HG03025 (cell line): Measurements from ENCODE around the gene YBEY.
"Not testable (repeated sequence)": the region's sequence is repeated elsewhere in the genome, so short reads cannot be mapped to it uniquely, and the experiment has no call there.

Experiments used
- ATAC-seq: cut with Tn5 transposase; IDR thresholded peaks from one replicate; pipeline ENCODE4 v1.9.1; 2021; ENCODE audit warnings: mild to moderate bottlenecking, moderate library complexity; ENCODE audit not compliant: unreplicated experiment, low FRiP score

YBEY gene

DNA sequence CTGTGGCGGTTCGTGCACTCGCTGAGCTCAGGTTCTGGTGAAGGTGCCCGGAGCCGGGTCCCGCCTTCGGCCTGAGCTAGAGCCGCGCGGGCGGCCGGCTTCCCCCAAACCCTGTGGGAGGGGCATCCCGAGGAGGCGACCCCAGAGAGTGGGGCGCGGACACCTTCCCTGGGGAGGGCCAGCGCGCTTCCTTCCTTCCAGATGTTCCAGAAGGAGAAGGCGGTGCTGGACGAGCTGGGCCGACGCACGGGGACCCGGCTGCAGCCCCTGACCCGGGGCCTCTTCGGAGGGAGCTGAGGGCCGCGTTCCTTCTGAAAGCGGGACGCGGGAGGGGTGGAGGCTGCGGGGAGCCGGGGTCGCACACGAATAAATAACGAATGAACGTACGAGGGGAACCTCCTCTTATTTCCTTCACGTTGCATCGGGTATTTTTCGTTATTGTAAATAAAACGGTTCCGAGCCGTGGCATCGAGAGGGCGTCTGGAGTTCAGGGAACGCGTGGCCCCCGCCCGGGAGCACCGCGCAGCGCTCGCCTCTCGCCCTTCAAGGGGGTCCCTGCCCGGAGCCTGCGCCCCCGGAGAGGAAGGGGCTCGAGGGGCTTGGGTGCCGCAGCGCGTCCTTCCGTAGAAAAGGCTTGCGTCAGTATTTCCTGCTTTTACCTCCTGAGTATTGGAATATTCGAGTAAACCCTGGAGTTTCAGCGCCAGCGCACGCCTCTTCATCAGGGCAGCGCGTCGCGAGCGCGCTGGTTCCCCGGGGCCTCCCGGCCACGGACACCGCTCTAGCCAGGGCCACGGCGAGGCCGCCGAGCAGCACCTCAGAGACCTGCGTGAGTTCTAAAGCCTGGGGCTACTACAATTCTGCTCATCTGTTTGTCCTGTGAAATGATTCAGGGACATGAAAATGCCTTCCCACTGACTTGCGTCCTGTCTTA lies 11.5 kb downstream of the YBEY start:
- ATAC-seq = no peak

DNA sequence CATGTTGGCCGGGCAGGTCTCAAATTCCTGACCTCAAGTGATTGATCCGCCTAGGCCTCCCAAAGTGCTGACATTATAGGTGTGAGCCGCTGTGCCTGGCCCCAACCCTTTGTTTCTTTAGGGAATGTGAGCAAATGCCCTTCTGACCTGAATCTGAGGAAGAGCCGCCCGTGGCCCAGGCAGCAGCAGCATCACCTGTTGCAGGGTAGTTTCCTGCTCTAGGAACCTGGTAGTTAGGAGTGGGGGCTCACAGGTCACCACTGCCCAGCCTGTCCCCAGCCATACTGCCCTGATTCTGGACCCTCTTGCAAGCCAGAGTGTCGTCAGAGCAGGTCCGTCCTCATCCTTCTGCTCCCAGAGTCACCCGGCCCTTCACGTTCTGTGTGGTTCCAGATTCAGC lies 13.0 kb downstream of the YBEY start:
- ATAC-seq = no peak

DNA sequence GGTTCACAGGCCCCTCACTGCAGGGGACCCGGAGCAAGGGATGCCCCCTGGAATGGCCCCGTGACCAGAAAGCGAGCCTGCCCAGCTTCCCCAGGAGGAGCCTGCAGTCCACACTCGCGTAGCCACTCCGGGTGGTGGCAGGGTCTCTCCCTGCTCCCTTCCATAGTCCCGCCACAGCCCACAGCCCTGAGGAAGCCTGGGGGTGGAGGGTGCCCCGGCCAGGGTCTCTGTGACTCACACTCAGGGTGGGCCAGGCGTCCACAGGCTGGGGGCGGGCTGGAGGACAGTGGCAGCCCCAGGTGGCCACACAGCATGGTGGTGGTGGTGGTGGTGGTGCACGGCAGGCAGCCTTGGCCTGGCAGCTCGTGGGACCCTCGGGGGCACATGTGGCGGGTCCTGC lies 15.6 kb downstream of the YBEY start:
- no peak for ATAC-seq

DNA sequence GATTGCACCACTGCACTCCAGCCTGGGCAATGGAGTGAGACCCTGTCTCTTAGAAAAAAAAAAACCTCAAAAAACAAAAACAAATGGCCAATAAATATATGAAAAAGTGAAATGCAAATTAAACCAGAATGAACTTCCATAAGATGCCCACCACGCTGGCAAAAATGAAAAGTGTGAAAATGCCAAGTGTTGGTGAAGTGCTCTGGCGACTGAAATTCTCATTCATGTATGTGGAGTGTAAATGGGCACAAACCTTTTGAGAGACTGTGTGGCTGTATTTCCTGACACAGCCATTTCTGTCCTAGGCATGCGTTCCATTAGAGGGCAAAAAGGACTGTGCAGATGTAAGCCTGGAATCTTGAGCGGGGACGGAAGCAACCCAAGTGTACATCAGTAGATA lies 18.3 kb downstream of the YBEY start:
- no peak for ATAC-seq

DNA sequence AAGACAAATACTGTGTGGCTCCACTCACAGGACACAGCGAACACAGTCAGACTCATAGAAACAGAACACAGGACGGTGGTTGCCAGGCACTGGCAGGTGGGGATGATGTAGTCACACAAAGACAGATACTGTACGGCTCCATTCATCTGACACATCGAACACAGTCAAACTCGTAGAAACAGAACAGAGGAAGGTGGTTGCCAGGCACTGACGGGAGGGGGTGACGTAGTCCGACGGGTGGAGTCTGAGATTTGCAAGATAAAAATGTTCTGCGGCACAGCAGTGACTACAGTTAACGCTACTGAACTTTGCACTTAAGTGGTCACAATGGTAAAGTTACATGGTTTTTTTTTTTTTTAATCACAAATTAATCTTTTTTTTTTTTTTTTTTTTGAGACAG lies 18.8 kb downstream of the YBEY start:
- ATAC-seq = no peak

DNA sequence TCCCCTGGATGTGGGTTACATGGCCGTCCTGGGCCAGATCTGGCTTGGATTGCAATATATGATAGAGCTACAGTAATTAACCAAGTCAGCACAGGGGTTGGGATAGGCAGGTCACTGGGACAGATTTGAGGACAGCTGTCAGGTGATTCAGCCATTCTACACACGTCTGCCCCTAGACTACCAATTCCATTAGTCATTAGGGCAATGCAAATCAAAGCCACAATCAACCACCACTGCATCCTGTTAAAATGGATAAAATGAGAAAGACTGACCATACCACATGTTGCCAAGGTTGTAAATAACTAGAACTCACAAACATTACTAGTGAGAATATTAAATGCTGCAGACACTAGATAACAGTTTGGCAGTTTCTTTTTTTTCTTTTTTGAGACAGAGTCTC lies 21.5 kb downstream of the YBEY start:
- no peak for ATAC-seq

DNA sequence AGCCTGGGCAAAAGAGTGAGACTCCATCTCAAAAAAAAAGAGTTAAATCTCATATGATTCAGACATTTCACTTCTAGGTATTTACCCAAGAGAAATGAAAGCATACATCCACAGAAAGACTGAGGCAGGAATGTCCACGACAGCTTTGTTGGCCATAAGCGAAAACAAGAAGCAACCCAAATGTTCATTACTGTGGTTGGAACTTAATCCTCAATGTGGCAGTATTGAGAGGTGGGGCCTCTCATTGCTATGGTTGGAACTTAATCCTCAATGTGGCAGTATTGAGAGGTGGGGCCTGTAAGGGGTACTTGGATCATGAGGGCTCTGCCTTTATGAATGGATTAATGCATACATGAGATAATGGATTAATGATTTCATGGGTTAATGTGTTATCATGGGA lies 22.3 kb downstream of the YBEY start:
- no peak for ATAC-seq

DNA sequence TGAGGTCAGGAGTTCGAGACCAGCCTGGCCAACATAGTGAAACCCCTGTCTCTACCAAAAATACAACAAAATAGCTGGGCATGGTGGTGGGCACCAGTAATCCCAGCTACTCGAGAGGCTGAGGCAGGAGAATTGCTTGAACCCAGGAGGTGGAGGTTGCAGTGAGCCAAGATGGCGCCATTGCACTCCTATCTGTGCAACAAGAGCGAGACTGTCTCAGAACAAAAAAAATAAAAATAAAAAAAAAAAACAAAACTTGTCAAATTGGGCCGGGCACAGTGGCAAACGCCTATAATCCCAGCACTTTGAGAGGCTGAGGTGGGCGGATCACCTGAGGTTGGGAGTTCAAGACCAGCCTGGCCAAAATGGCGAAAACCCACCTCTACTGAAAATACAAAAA lies 24.1 kb downstream of the YBEY start:
- not testable (repeated sequence) for ATAC-seq

DNA sequence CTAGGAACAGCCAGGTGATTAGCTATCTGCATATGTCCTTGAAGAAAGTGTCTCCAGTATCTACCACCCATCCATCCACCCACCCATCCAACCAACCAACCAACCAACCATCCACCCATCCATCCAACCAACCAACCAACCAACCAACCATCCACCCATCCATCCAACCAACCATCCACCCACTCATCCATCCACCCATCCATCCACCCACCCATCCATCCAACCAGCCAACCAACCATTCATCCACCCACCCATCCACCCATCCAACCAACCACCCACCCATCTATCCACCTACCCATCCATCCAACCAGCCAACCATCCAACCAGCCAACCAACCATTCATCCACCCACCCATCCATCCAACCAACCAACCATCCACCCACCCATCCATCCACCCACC lies 25.4 kb downstream of the YBEY start:
- ATAC-seq = no peak

DNA sequence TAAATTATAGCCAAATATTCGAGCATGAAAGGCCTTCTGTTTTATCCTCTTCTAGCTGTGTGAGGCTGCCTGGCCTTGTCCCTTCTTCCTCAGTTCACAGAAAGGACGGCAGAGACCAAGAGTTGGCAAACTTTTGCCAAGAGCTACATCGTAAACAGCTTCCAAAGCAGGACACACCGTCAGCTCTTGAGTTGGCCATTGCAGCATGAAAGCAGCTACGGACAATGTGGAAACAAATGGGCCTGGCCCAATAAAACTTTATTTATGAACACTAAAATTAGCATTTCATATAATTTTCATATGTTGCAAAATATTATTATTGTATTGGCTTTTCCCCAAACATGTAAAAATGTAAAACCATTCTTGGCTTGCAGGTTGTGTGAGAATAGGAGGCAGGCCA lies 26.8 kb downstream of the YBEY start:
- ATAC-seq = no peak

DNA sequence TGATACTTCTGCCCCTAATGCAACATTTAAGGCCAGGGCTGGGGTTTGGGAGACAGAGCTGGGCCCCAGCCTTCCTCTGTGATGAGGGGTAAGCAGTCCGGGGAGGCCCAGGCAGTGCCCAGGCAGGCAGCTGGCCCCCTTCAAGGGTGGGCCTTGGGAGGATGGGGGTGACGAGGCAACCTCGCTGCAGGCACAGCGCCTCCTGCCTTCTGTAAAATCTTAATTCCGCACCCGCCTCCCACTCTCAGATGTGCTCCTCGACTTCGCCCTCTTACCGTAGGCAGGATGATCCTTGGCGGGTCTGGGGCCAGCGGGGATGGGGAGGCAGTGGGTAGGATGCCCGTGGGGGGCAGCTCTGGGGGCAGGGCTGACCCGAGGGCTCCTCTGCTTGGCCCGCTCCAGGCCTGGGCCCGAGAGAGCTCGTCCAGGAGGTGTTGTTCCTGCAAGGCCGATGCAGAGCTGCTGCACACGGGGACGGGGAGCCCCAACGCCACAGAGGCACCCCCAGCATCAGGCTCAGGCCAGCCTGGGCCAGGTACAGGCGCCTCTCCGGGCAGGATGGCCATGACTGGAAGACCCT lies 28.4 kb downstream of the YBEY start:
- ATAC-seq = no peak

DNA sequence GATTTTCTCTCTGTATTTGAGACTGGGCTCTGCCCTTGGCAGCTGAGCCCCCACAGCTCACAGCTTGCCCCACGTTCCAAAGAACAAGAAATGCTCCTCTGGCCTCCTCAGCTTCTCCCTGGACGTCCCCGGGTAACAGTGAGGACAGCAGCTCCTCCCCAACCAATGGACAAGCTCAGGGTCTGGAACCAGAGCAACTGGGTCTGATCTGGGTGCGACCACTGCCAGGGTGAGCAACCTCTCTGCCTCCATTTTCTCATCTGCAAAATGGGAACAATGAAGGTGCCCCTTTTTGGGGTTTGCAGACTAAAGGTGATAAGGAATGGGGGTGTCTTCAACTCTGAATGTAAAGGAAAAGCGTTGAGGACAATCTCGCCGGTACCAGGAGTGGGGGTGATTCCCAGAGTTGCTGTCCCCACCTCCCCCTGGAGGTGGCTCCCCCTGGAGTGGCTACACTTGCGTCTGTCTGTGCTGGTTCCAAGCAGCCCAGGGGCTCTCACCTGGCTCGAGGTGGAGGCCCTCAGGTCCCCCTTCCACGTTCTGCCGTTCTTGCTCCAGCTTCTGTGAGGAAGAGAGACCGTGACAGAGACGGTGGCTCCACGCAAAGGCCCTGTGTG lies 30.7 kb downstream of the YBEY start:
- no peak for ATAC-seq

DNA sequence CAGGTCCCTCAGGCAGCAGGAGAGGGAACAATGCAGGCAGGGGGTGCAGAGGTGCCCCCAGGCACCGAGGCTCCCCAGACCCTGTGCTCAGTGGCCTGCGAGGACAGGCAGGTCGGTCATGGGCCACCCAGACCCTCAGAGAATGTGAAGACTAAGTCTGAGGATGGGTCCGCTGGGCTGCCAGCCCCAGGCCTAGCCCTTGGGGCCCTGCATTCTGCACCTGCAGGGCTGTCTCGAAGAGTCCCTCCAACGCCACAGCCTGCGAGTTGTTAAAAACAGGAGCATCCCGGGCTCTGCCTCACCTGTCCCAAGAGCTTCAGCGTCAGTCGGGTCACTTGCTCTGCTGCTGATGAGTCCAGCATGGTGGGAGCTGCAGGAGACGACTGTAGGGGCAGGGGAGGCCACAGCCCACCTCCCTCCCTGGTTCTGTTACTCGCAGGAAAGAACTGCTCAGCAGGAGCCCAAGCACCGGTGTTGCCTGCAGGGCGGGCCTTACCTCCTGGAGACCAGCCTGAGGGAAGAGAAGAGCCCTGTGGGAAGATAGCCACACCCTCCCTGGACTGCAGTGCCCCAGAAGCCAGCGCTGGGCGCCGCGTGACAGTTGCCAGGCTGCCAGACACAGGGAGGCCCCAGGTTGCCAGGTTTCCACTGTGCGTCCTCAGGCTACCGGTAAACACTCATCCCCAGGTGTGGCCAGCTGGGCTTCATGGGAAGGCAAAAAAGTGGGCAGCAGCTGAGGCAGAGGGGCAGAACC lies 31.7 kb downstream of the YBEY start:
- no peak for ATAC-seq

DNA sequence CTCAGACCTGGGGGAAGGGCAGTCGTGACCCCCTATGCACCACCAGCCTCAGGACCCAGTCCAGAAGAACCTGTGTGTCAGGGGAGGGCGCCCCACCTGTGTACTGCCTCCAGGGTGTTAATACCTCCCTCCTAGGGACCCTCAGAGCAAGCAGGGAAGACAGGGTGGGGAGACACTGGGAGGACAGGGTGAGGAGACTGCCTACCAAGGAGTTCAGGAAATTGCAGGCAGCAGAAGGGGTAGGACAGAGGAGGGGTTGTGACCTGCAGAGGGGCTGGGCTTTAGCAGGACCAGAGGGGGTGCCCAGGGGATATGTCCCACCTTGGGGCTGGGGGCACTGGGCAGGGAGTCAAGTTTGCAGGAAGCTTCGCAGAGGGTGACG lies 32.3 kb downstream of the YBEY start:
- no peak for ATAC-seq

DNA sequence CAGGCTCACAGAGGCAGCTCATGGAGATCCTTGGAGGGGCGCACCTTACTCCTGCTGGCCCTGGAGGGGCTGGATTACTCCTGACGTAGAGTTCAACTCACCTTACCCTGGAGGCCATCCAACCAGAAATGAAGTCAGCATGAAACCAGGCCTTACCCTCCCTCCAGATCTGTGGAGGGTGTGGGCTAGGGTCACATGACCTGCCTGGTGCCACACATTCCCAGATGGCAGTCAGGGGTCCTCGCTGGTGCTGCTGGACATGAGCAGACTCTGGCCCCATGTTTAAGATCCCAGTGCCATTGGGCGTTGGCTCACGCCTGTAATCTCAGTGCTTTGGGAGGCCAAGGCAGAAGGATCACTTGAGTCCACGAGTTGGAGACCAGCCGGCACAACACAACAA lies 33.0 kb downstream of the YBEY start:
- ATAC-seq = no peak

DNA sequence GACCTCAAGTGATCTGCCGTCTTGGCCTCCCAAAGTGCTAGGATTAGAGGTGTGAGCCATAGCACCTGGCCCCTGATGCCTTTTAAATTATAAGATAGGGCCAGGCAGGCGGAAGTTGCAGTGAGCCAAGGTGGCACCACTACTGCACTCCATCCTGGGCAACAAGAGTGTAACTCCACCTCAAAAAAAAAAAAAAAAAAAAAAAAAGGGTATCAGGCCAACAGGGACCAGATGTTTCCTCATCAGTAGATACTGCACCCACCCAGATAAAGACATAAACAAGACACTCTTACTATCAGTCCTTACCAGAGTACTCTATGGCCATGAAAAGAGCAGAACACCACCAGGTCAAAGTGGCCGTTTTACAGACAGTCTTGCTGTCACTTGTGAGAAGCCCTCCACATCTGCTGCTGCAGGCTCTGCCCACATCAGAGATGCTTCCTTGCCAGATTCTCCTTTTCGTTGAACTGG lies 34.2 kb downstream of the YBEY start:
- no peak for ATAC-seq

DNA sequence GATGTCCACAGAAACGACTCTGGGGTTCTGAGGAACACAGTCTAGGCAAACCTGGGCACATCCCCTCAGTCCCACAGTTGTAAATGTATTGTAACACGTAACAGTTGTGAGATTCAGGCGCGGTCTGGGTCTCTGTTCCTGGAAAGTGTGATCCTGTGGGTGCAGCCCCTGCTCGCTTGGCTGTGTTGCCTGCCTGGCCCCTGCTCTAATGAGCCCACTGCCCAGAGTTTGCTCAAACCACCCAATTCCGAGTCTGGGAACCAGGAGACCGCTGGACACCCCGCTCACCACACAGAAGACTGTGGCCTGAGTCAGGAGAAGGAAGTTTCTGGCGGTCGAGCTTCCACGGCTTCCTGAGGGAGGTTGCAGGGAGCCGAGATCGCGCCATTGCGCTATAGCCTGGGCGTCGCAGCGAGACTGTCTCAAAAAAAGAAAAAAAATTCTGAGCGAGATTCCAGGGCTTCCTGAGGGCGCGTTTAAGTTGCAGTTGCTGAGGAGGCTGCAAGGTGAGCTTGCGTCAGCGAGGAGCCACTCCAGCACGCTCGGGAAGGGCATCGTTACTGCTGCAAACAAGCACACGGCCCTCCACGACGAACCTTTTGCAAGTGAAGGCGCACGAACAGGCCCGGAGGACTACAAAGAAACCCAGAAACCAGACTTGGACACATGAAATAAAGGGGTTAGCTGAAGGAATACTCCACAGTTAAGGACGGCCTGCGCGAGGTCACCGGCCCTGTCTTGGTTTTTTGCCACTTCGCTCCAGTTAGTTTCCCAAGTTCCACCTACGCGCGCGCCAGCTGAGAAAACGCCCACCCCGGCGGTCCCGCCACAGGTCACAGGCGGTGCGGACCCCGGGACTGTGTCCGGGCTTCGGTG lies 36.4 kb downstream of the YBEY start:
- ATAC-seq = no peak

DNA sequence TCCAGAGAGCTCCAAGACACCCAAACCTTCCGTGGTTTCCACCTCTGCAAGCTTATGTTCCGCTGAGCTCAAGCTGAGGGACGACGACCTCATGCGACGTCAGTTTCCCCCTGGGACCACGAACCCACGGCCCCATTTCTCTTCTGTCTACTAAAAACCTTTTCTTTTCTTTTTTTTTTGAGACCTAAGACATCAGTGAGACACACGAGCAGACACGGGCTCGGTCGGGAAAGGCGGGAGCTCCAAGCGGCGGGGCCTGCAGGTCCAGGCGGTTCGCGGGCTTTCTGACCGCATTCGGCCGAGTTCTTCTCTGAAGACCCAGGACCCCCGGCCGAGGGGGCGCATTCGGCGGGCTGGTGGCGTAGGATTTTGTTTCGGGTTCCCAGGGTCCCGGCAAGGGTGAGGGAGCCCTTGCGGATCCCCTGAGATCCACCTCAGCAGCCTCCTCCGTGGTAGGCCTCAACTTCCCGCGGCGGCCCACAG lies 37.1 kb downstream of the YBEY start:
- no peak for ATAC-seq

DNA sequence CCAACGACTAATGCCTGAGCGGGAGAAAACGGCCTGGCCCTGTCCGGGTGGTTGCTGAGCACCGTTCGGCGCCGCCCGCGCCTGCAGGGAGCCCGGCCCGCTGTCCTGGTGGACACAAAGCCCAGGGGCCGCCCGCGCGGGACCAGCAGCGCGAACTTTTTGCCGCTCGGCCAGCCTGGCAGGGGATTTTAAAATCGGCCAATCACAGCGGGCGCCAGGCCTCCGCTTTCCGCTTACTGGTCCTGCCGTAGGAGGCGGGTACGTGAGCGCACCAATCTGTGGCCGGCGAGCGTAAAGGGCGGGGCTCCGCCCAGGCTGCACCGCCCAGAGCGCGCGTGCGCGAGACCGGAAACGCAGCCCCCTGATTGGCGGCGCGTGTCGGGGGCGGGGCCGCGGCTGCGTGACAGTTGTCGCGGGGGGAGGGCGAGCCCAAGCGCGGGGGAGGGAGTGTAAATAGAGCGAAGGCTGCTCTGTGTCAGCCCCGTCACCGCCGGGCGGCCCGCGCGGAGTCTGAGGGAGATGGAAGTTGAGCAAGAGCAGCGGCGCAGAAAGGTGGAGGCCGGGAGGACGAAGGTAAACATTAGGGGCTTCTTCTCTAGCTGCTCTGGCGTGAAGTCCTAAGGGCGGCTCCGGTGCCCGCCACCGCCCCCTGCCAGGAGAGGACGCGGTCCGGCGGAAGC lies 37.7 kb downstream of the YBEY start, which contains the start of the genes C21orf58 and PCNT:
Gene C21orf58 (minus strand): TSS at position 161 of the 680 bp plus-strand sequence. CDS start 1,132 bp downstream, outside the sequence.
Gene PCNT (plus strand): TSS at position 447 of the 680 bp plus-strand sequence. CDS start 73 bp downstream, at position 520.
- peak; percentile 85 for ATAC-seq
